ENCODE measurements around the gene CLASRP.
"Not testable (repeated sequence)": the region's sequence is repeated elsewhere in the genome, so short reads cannot be mapped to it uniquely, and the experiment has no call there.

Gene CLASRP, protein sequence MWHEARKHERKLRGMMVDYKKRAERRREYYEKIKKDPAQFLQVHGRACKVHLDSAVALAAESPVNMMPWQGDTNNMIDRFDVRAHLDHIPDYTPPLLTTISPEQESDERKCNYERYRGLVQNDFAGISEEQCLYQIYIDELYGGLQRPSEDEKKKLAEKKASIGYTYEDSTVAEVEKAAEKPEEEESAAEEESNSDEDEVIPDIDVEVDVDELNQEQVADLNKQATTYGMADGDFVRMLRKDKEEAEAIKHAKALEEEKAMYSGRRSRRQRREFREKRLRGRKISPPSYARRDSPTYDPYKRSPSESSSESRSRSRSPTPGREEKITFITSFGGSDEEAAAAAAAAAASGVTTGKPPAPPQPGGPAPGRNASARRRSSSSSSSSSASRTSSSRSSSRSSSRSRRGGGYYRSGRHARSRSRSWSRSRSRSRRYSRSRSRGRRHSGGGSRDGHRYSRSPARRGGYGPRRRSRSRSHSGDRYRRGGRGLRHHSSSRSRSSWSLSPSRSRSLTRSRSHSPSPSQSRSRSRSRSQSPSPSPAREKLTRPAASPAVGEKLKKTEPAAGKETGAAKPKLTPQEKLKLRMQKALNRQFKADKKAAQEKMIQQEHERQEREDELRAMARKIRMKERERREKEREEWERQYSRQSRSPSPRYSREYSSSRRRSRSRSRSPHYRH

GRCh38 chr19:45038931-45039893 lies at the start of gene CLASRP:
Gene CLASRP (plus strand): TSS chr19:45039045. CDS start chr19:45040213, 1,168 bp downstream.
- Histone ChIP-seq H3K27me3 (ENCODE audit: control insufficient read depth, insufficient read depth, low read length) (no peaks in the 10 kb centered on the region), H3K4me3 (ENCODE audit: low read length) (peak within 1 kb of the TSS; percentile 99), H3K4me1 (ENCODE audit: control insufficient read depth, insufficient read depth, low read length) (peaks cover 10% of the 10 kb centered on the region), H3K27ac (ENCODE audit: low read depth, low read length) (peak within 1 kb of the TSS; percentile 95), H3K9ac (ENCODE audit: low read length) (peak within 1 kb of the TSS; percentile 93), H3K36me3 (ENCODE audit: control insufficient read depth, insufficient read depth, low read length) (peaks cover 15% of the 10 kb centered on the region)

- peaks cover 37% of the 10 kb centered on the region for H3K36me3 ChIP-seq (ENCODE audit: control insufficient read depth, insufficient read depth, low read length)
- no peak overlapping the region for H3K9ac ChIP-seq (ENCODE audit: low read length)
- H3K27me3 ChIP-seq (ENCODE audit: control insufficient read depth, insufficient read depth, low read length) = no peaks in the 10 kb centered on the region
- H3K4me1 ChIP-seq (ENCODE audit: control insufficient read depth, insufficient read depth, low read length) = no peaks in the 10 kb centered on the region
- no peak overlapping the region for H3K4me3 ChIP-seq (ENCODE audit: low read length)
- H3K27ac ChIP-seq (ENCODE audit: low read depth, low read length) = no peak overlapping the region
These were observed 48.4 kb upstream of the CLASRP start for GRCh38 chr19:44990459-44990858.

DNA sequence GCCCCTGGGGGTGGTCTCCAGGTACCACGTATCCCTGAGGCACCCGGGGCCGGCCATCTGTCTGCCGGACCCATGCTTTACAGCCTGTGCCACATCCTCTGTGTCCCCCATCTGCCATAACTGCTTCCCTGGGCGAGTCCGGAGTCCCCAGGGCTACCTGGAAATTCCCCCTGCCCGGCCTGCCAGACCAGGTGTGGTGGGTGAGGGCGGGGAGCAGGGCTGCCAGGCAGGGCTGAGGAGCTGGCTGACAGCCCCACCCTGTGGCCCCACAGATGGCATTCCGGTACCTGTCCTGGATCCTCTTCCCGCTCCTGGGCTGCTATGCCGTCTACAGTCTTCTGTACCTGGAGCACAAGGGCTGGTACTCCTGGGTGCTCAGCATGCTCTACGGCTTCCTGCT lies 47.9 kb upstream of the CLASRP start:
- Histone ChIP-seq H3K9ac (ENCODE audit: low read length) (no peak overlapping the region), H3K4me3 (ENCODE audit: low read length) (no peak overlapping the region), H3K27me3 (ENCODE audit: control insufficient read depth, insufficient read depth, low read length) (no peaks in the 10 kb centered on the region), H3K27ac (ENCODE audit: low read depth, low read length) (no peak overlapping the region), H3K4me1 (ENCODE audit: control insufficient read depth, insufficient read depth, low read length) (no peaks in the 10 kb centered on the region), H3K36me3 (ENCODE audit: control insufficient read depth, insufficient read depth, low read length) (peaks cover 37% of the 10 kb centered on the region)

GRCh38 chr19:44992336-44993163 lies 46.3 kb upstream of the CLASRP start:
- Histone ChIP-seq H3K4me1 (ENCODE audit: control insufficient read depth, insufficient read depth, low read length) (no peaks in the 10 kb centered on the region), H3K27ac (ENCODE audit: low read depth, low read length) (no peak overlapping the region), H3K4me3 (ENCODE audit: low read length) (no peak overlapping the region), H3K9ac (ENCODE audit: low read length) (no peak overlapping the region), H3K27me3 (ENCODE audit: control insufficient read depth, insufficient read depth, low read length) (no peaks in the 10 kb centered on the region), H3K36me3 (ENCODE audit: control insufficient read depth, insufficient read depth, low read length) (peaks cover 29% of the 10 kb centered on the region)

DNA sequence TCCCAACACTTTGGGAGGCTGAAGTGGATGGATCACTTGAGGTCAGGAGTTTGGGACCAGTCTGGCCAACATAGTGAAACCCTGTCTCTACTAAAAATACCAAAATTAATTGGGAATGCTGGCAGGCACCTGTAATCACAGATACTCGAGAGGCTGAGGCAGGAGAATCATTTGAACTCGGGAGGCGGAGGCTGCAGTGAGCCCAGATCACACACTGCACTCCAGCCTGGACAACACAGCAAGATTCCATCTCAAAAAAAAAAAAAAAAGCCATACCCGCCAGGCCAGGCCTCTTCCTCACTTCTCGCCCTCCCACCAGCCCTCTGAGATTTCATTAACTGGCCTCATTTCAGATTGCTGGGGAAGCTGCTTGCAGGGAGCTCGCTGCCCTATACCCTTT lies 45.3 kb upstream of the CLASRP start:
- H3K27ac ChIP-seq (ENCODE audit: low read depth, low read length) = no peak overlapping the region
- no peak overlapping the region for H3K9ac ChIP-seq (ENCODE audit: low read length)
- H3K4me3 ChIP-seq (ENCODE audit: low read length) = no peak overlapping the region
- no peaks in the 10 kb centered on the region for H3K4me1 ChIP-seq (ENCODE audit: control insufficient read depth, insufficient read depth, low read length)
- no peaks in the 10 kb centered on the region for H3K27me3 ChIP-seq (ENCODE audit: control insufficient read depth, insufficient read depth, low read length)
- H3K36me3 ChIP-seq (ENCODE audit: control insufficient read depth, insufficient read depth, low read length) = peaks cover 27% of the 10 kb centered on the region

DNA sequence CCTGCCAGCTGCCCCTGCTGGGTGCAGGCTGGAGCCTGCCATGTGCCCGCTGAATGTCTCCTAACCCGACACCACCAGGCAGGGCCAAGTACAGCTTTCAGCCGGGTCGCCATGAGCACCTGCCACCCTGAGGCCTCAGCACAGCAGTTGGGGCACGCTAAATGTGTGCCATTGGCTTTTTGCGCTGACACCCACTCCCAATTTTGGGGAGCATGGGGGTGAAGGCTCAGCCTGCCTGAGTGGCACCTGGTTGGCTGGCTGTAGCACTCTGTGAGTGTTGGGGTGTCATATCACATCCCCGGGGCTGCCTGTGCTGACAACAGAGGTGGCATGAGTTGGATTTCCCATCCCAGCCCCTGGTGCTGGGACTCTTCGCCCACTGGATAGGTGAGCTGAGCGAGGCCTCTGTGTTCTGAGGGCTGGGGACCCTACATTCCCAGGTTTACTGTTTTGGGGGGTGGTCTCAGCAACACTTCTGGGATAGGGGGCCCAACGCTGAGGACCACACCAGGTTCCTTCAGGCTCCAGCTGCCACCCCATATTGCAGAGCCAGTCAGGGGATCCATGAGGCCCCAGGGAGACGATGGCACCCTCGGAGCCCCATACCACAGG lies 44.8 kb upstream of the CLASRP start:
- H3K4me3 ChIP-seq (ENCODE audit: low read length) = no peak overlapping the region

GRCh38 chr19:44998025-44998424 lies 40.8 kb upstream of the CLASRP start:
- peaks cover 5% of the 10 kb centered on the region for H3K4me1 ChIP-seq (ENCODE audit: control insufficient read depth, insufficient read depth, low read length)
- H3K36me3 ChIP-seq (ENCODE audit: control insufficient read depth, insufficient read depth, low read length) = peaks cover 5% of the 10 kb centered on the region
- no peaks in the 10 kb centered on the region for H3K27me3 ChIP-seq (ENCODE audit: control insufficient read depth, insufficient read depth, low read length)
- H3K4me3 ChIP-seq (ENCODE audit: low read length) = no peak overlapping the region
- no peak overlapping the region for H3K9ac ChIP-seq (ENCODE audit: low read length)
- no peak overlapping the region for H3K27ac ChIP-seq (ENCODE audit: low read depth, low read length)

More for the DNA sequence above, 44.8 kb upstream of the CLASRP start:
- Histone ChIP-seq H3K27ac (ENCODE audit: low read depth, low read length) (no peak overlapping the region), H3K9ac (ENCODE audit: low read length) (no peak overlapping the region), H3K27me3 (ENCODE audit: control insufficient read depth, insufficient read depth, low read length) (no peaks in the 10 kb centered on the region), H3K36me3 (ENCODE audit: control insufficient read depth, insufficient read depth, low read length) (peaks cover 24% of the 10 kb centered on the region), H3K4me1 (ENCODE audit: control insufficient read depth, insufficient read depth, low read length) (no peaks in the 10 kb centered on the region)

DNA sequence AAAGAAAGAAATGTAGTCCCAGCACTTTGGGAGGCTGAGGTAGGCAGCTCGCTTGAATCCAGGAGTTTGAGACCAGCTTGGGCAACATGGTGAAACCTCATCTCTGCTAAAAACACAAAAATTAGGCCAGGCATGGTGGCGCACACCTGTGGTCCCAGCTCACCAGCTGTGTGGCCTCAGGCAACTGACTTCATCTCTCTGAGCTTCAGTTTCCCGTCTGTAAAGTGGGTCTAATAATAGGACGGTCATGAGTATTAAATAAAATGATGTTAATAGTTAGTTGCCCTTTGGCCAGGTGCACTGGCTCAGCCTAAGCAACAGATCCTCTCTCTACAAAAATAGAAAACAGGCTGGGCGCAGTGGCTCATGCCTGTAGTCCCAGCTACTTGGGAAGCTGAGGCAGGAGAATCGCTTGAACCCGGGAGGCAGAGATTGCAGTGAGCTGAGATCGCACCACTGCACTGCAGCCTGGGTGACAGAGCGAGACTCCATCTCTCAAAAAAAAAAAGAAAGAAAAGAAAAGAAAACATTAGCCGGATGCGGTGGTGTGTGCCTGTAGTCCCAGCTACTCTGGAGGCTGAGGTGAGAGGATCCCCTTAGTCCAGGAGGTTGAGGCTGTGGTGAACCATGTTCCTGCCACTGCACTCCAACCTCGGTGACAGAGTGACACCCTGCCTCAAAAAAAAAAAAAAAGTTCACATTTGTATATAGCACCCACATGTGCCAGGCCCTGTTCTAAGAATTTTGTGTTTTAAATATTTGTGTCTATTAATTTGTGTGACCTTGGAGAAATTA lies 39.5 kb upstream of the CLASRP start:
- H3K27me3 ChIP-seq (ENCODE audit: control insufficient read depth, insufficient read depth, low read length); H3K27ac ChIP-seq (ENCODE audit: low read depth, low read length); H3K36me3 ChIP-seq (ENCODE audit: control insufficient read depth, insufficient read depth, low read length); H3K4me1 ChIP-seq (ENCODE audit: control insufficient read depth, insufficient read depth, low read length); H3K9ac ChIP-seq (ENCODE audit: low read length); H3K4me3 ChIP-seq (ENCODE audit: low read length): not testable (repeated sequence)

DNA sequence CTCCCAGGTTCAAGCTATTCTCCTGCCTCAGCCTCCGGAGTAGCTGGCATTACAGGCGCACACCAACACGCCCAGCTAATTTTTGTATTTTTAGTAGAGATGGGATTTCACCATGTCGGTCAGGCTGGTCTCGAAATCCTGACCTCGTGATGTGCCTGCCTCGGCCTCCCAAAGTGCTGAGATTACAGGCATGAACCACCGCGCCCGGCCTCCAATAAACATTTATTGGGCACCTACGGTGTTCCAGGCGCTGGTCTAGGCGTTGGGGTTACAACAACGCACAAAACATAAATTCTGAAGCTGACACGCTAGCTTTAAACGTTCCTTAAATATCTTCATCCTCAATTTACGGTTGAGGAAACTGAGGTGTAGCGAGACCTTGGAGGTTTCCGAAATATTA lies 38.2 kb upstream of the CLASRP start:
- H3K27ac ChIP-seq (ENCODE audit: low read depth, low read length); H3K36me3 ChIP-seq (ENCODE audit: control insufficient read depth, insufficient read depth, low read length); H3K27me3 ChIP-seq (ENCODE audit: control insufficient read depth, insufficient read depth, low read length); H3K4me1 ChIP-seq (ENCODE audit: control insufficient read depth, insufficient read depth, low read length): not testable (repeated sequence)
- Histone ChIP-seq H3K9ac (ENCODE audit: low read length) (peak overlapping the region; percentile 62), H3K4me3 (ENCODE audit: low read length) (peak overlapping the region; percentile 75)

- Histone ChIP-seq H3K4me3 (ENCODE audit: low read length) (peak within 1 kb of the TSS; percentile 86), H3K27ac (ENCODE audit: low read depth, low read length) (peak within 1 kb of the TSS; percentile 98), H3K9ac (ENCODE audit: low read length) (peak within 1 kb of the TSS; percentile 88), H3K27me3 (ENCODE audit: control insufficient read depth, insufficient read depth, low read length) (no peaks in the 10 kb centered on the region), H3K4me1 (ENCODE audit: control insufficient read depth, insufficient read depth, low read length) (peaks cover 5% of the 10 kb centered on the region), H3K36me3 (ENCODE audit: control insufficient read depth, insufficient read depth, low read length) (no peaks in the 10 kb centered on the region)
These were observed 37.6 kb upstream of the CLASRP start, which contains the start of gene RELB for GRCh38 chr19:45001087-45001739. Gene RELB (plus strand): TSS chr19:45001464. CDS start chr19:45001580, 116 bp downstream.

Data from rectal smooth muscle tissue (tissue), 1 donor.